Measurements from ENCODE around the gene HTR2A. TPM values are rescaled to one million over a fixed set of nuclear protein-coding genes. Genes with fewer than 3 reads are reported as not detected.

The HTR2A gene
- total RNA-seq, 1 experiment from 2014 or later, result not detected

- Histone ChIP-seq H3K4me3 (replicated peaks in 1 of 2; ENCODE audit: low read depth in 1 of 2, low read length in 2 of 2) (no peak overlapping the region), H3K9me3 (ENCODE audit: control insufficient read depth in 1 of 2, insufficient read depth in 1 of 2, low read depth in 1 of 2, low read length in 2 of 2) (no peaks in the 10 kb centered on the region), H2AFZ (ENCODE audit: low read depth, low read length, poor library complexity, severe bottlenecking) (no peak overlapping the region), H3K9ac (ENCODE audit: low read length) (no peak overlapping the region), H4K20me1 (ENCODE audit: insufficient read depth) (no peaks in the 10 kb centered on the region), H3K4me2 (ENCODE audit: low read length) (no peak overlapping the region), H3K27me3 (ENCODE audit: insufficient read depth, low read length) (no peaks in the 10 kb centered on the region), H3K4me1 (ENCODE audit: control insufficient read depth in 1 of 2, insufficient read depth in 2 of 2, low read length in 2 of 2) (no peaks in the 10 kb centered on the region), H3K9me2 (ENCODE audit: insufficient read depth) (no peaks in the 10 kb centered on the region), H3K79me2 (ENCODE audit: insufficient read depth, low read length) (peaks cover 5% of the 10 kb centered on the region; the same call in 1 of the 2 replicates), H3K27ac (ENCODE audit: low read depth, low read length) (no peak overlapping the region), H3K36me3 (ENCODE audit: control insufficient read depth in 1 of 2, insufficient read depth in 2 of 2, low read length in 2 of 2) (peaks cover 43 to 72% of the 10 kb centered on the region in 2 experiments)
- ChIA-PET POLR2A (no interaction called here), RAD21 (ENCODE audit: low non-redundant PET in 1 of 2, low total read pairs in 2 of 2, uncharacterized antibody in 2 of 2, unreplicated experiment in 2 of 2) (no interaction called here), CTCF (no interaction called here)
- ATAC-seq (no peak), DNase-seq (ENCODE audit: low read depth, low spot score) (no peak)
- no peak for TF ChIP-seq JUND (IDR thresholded peaks at IDR 0.05)
- no peak for TF ChIP-seq EGR1 (IDR thresholded peaks at IDR 0.05; ENCODE audit: low read depth)
- TF ChIP-seq SP1 (IDR thresholded peaks at IDR 0.05; ENCODE audit: low read depth), result no peak
- no peak for TF ChIP-seq ELF1 (IDR thresholded peaks at IDR 0.05; ENCODE audit: borderline replicate concordance, low read depth)
- no peak for TF ChIP-seq ZNF274 (IDR thresholded peaks at IDR 0.05; ENCODE audit: low read depth, low read length)
- no peak for TF ChIP-seq ZFX (IDR thresholded peaks at IDR 0.05)
- no peak for TF ChIP-seq ATF3 (IDR thresholded peaks at IDR 0.05)
- TF ChIP-seq CTCF (IDR thresholded peaks at IDR 0.05 in 2 of 3, conservative IDR thresholded peaks at IDR 0.05 in 1 of 3; ENCODE audit: borderline replicate concordance in 1 of 3, insufficient read depth in 1 of 3, low read depth in 2 of 3, low read length in 2 of 3), result no peak
- no peak for TF ChIP-seq CEBPB (IDR thresholded peaks at IDR 0.05; ENCODE audit: low read depth)
- intact Hi-C loops (cut with micrococcal nuclease), result no loop called here
- no TSS peak for BruUV-seq (replicated peaks)
These were observed 113.3 kb downstream of the HTR2A start for GRCh38 chr13:46783504-46783903.

- H4K20me1 ChIP-seq (ENCODE audit: insufficient read depth), result no peaks in the 10 kb centered on the region
- no peaks in the 10 kb centered on the region for H3K79me2 ChIP-seq (ENCODE audit: insufficient read depth, low read length)
- no peak overlapping the region for H2AFZ ChIP-seq (ENCODE audit: low read depth, low read length, poor library complexity, severe bottlenecking)
- no TSS peak for BruUV-seq (replicated peaks)
- no peaks in the 10 kb centered on the region for H3K27me3 ChIP-seq (ENCODE audit: insufficient read depth, low read length)
- ATAC-seq (no peak), DNase-seq (ENCODE audit: low read depth, low spot score) (no peak)
- H3K4me2 ChIP-seq (ENCODE audit: low read length), result no peak overlapping the region
- intact Hi-C loops (cut with micrococcal nuclease), result no loop called here
- no peaks in the 10 kb centered on the region for H3K9me2 ChIP-seq (ENCODE audit: insufficient read depth)
- peaks cover 37 to 67% of the 10 kb centered on the region in 2 experiments for H3K36me3 ChIP-seq (ENCODE audit: control insufficient read depth in 1 of 2, insufficient read depth in 2 of 2, low read length in 2 of 2)
- H3K4me1 ChIP-seq (ENCODE audit: control insufficient read depth in 1 of 2, insufficient read depth in 2 of 2, low read length in 2 of 2), result no peaks in the 10 kb centered on the region
- no peak overlapping the region for H3K27ac ChIP-seq (ENCODE audit: low read depth, low read length)
- ChIA-PET CTCF (interaction anchor here (1.0 kb wide), 1 partner anchor 18 kb away, joined by 3 read pairs; no protein-coding TSS in a partner anchor), POLR2A (no interaction called here), RAD21 (ENCODE audit: low non-redundant PET in 1 of 2, low total read pairs in 2 of 2, uncharacterized antibody in 2 of 2, unreplicated experiment in 2 of 2) (no interaction called here)
- no peak overlapping the region for H3K9ac ChIP-seq (ENCODE audit: low read length)
- no peak overlapping the region for H3K4me3 ChIP-seq (replicated peaks in 1 of 2; ENCODE audit: low read depth in 1 of 2, low read length in 2 of 2)
- TF ChIP-seq CEBPB (IDR thresholded peaks at IDR 0.05; ENCODE audit: low read depth), result no peak
- no peak for TF ChIP-seq FOSL1 (IDR thresholded peaks at IDR 0.05; ENCODE audit: low read depth)
- TF ChIP-seq ELF1 (IDR thresholded peaks at IDR 0.05; ENCODE audit: borderline replicate concordance, low read depth), result no peak
- TF ChIP-seq POLR2A (IDR thresholded peaks at IDR 0.05; ENCODE audit: borderline replicate concordance, extremely low read depth, insufficient read depth, insufficient read length), result no peak
- no peak for TF ChIP-seq RAD21 (IDR thresholded peaks at IDR 0.05; ENCODE audit: low read depth)
- TF ChIP-seq CTCF (IDR thresholded peaks at IDR 0.05 in 2 of 3, conservative IDR thresholded peaks at IDR 0.05 in 1 of 3; ENCODE audit: borderline replicate concordance in 1 of 3, insufficient read depth in 1 of 3, low read depth in 2 of 3, low read length in 2 of 3), result no peak
- TF ChIP-seq CBX3 (IDR thresholded peaks at IDR 0.05; ENCODE audit: low read depth), result no peak
- TF ChIP-seq ZFX (IDR thresholded peaks at IDR 0.05), result no peak
- no peak for TF ChIP-seq SP1 (IDR thresholded peaks at IDR 0.05; ENCODE audit: low read depth)
- no peak for TF ChIP-seq EZH2phosphoT487 (IDR thresholded peaks at IDR 0.05; ENCODE audit: borderline replicate concordance)
- H3K9me3 ChIP-seq (ENCODE audit: control insufficient read depth in 1 of 2, insufficient read depth in 1 of 2, low read depth in 1 of 2, low read length in 2 of 2), result no peaks in the 10 kb centered on the region
These were observed 114.2 kb downstream of the HTR2A start for GRCh38 chr13:46782691-46783090.
